ENCODE measurements around the gene POGZ. TPM values are rescaled to one million over a fixed set of nuclear protein-coding genes. Genes with fewer than 3 reads are reported as not detected.
"Not testable (repeated sequence)": the region's sequence is repeated elsewhere in the genome, so short reads cannot be mapped to it uniquely, and the experiment has no call there.

Gene POGZ
- total RNA-seq, 4 donors from 2014 or later: 44.1 to 90.9 (median 72.7) TPM

DNA sequence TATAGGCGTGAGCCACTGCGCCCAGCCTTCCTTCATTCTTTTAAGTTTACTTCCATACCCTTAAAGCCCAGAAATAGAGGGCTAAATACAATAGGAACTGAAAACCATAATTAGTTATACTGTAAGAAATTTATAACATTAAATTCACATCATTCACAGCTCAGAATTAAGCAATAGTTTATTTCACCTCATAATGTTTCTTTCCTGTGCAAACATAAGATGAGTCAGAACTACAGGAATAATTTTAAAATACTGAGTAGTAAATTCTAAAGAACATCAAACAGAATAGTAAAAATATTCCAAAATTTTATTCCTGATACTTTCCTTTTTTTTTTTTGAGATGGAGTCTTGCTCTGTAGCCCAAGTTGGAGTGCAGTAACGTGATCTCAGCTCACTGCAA, 24.1 kb downstream of the POGZ start:
- no peak for DNase-seq
- 90 to 94% methylated on average over 2 to 3 of the region's 3 CpGs for WGBS, 2 donors (ENCODE audit: low coverage in 1 of 2)
- H3K27me3 ChIP-seq: no peaks in the 10 kb centered on the region
- intact Hi-C loops (cut with DNase I; ENCODE audit: low total_unique reads) (no loop called here), in situ Hi-C loops (cut with MboI; ENCODE audit: low pct_ligation_motif_present in 1 of 4, low pct_unique_long_range_greater_than_20kb in 1 of 4, low sequenced_read_pairs in 3 of 4) (loop anchor here in 1 of 4 donors (25.0 kb wide), 1 partner anchor 302 kb away; no protein-coding TSS in a partner anchor)
- peaks cover 0 to 27% (median 9%) of the 10 kb centered on the region in 4 donors for H3K4me1 ChIP-seq
- no peak for TF ChIP-seq EP300 (IDR thresholded peaks at IDR 0.05; ENCODE audit: low read depth)
- TF ChIP-seq POLR2A (IDR thresholded peaks at IDR 0.05): no peak
- TF ChIP-seq, protein P1, sequence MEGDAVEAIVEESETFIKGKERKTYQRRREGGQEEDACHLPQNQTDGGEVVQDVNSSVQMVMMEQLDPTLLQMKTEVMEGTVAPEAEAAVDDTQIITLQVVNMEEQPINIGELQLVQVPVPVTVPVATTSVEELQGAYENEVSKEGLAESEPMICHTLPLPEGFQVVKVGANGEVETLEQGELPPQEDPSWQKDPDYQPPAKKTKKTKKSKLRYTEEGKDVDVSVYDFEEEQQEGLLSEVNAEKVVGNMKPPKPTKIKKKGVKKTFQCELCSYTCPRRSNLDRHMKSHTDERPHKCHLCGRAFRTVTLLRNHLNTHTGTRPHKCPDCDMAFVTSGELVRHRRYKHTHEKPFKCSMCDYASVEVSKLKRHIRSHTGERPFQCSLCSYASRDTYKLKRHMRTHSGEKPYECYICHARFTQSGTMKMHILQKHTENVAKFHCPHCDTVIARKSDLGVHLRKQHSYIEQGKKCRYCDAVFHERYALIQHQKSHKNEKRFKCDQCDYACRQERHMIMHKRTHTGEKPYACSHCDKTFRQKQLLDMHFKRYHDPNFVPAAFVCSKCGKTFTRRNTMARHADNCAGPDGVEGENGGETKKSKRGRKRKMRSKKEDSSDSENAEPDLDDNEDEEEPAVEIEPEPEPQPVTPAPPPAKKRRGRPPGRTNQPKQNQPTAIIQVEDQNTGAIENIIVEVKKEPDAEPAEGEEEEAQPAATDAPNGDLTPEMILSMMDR (IDR thresholded peaks at IDR 0.05): no peak
- TF ChIP-seq POLR2AphosphoS5 (IDR thresholded peaks at IDR 0.05): no peak
- H3K27ac ChIP-seq: no peak overlapping the region
- H3K9me3 ChIP-seq: no peaks in the 10 kb centered on the region
- no peak overlapping the region for H3K4me3 ChIP-seq
- peaks cover 0 to 8% (median 3%) of the 10 kb centered on the region in 4 donors for H3K36me3 ChIP-seq

DNA sequence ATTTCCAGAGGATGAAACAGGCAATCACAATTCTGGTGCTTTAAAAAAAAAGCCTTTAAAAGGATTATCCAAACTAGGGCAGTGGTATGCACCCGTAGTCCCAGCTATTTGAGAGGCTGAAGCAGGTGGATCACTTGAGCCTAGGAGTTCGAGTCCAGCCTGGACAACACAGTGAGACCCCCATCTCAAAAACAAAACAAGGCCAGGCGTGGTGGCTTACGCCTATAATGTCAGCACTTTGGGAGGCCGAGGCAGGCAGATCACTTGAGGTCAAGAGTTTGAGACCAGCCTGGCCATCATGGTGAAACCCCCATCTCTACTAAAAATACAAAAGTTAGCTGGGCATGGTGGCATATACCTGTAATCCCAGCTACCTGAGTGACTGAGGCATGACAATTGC, 25.5 kb downstream of the POGZ start:
- DNase-seq; H3K27ac ChIP-seq; H3K9me3 ChIP-seq; H3K4me3 ChIP-seq; H3K27me3 ChIP-seq; intact Hi-C loops (cut with DNase I; ENCODE audit: low total_unique reads): not testable (repeated sequence)
- WGBS, 2 donors (ENCODE audit: low coverage in 1 of 2): 92% methylated on average over 5 of the region's 5 CpGs; no CpG with 5 or more reads in 1 of the 2 donors
- peaks cover 0 to 27% (median 9%) of the 10 kb centered on the region in 4 donors for H3K4me1 ChIP-seq
- in situ Hi-C loops (cut with MboI; ENCODE audit: low pct_ligation_motif_present in 1 of 4, low pct_unique_long_range_greater_than_20kb in 1 of 4, low sequenced_read_pairs in 3 of 4): loop anchor here in 1 of 4 donors (25.0 kb wide), 1 partner anchor 303 kb away; no protein-coding TSS in a partner anchor
- peaks cover 0 to 19% (median 2%) of the 10 kb centered on the region in 4 donors for H3K36me3 ChIP-seq

DNA sequence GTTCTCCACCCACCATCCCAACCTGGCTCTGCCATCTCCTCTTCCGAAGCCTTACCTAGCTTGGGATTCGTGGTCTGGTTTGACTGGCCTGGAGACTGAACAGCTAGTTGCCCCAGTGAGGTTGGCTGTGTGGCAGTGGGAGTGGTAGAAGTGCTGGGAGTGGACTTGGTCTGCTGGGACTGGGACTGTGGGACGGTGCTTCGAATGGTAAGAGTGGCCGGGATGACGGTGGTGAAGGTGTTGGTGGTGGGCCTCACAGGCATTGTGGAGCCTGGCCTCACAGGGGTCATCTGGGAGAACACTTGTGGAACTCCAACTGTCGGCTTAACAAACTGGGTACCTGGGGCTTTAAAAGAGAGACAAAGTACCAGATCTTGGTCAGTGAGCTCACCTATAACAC, 31.2 kb downstream of the POGZ start:
- 94% methylated on average over 7 of the region's 7 CpGs; no CpG with 5 or more reads in 1 of the 2 donors for WGBS, 2 donors (ENCODE audit: low coverage in 1 of 2)
- Histone ChIP-seq H3K27ac (no peak overlapping the region), H3K9me3 (no peaks in the 10 kb centered on the region), H3K36me3 (peaks cover 0 to 69% (median 16%) of the 10 kb centered on the region in 4 donors), H3K4me1 (no peaks in the 10 kb centered on the region), H3K27me3 (no peaks in the 10 kb centered on the region), H3K4me3 (no peak overlapping the region)
- in situ Hi-C loops (cut with MboI; ENCODE audit: low pct_ligation_motif_present in 1 of 4, low pct_unique_long_range_greater_than_20kb in 1 of 4, low sequenced_read_pairs in 3 of 4) (loop anchor here in 1 of 4 donors (25.0 kb wide), 1 partner anchor 309 kb away; no protein-coding TSS in a partner anchor), intact Hi-C loops (cut with DNase I; ENCODE audit: low total_unique reads) (no loop called here)
- no peak for DNase-seq
- no peak for TF ChIP-seq EP300 (IDR thresholded peaks at IDR 0.05; ENCODE audit: low read depth)
- TF ChIP-seq, protein P1 (IDR thresholded peaks at IDR 0.05): no peak
- TF ChIP-seq POLR2A (IDR thresholded peaks at IDR 0.05): no peak
- no peak for TF ChIP-seq POLR2AphosphoS5 (IDR thresholded peaks at IDR 0.05)

DNA sequence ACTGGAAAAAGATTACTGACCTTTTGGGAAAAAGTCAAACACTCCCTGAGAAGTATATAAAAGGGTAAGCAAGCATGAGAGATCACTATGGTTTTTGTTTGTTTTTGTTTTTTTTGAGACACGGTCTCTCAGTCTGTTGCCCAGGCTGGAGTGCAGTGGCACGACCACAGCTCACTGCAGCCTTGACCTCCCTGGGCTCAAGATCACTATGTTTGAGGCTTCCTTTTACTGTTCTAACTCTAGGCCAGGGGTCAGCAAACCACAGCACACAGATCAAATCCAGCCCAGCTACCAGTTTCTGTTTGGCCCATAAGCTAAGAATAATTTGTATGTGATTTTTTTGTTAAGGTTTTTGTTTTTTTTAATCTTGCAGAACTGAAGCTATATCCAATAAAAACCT, 34.2 kb downstream of the POGZ start:
- in situ Hi-C loops (cut with MboI; ENCODE audit: low pct_ligation_motif_present in 1 of 4, low pct_unique_long_range_greater_than_20kb in 1 of 4, low sequenced_read_pairs in 3 of 4): loop anchor here in 1 of 4 donors (25.0 kb wide), 1 partner anchor 312 kb away; no protein-coding TSS in a partner anchor
- intact Hi-C loops (cut with DNase I; ENCODE audit: low total_unique reads): no loop called here
- H3K4me1 ChIP-seq: no peaks in the 10 kb centered on the region
- no peaks in the 10 kb centered on the region for H3K27me3 ChIP-seq
- no peak for DNase-seq
- H3K9me3 ChIP-seq: no peaks in the 10 kb centered on the region
- TF ChIP-seq EP300 (IDR thresholded peaks at IDR 0.05; ENCODE audit: low read depth) (no peak), POLR2A (IDR thresholded peaks at IDR 0.05) (no peak)
- TF ChIP-seq, protein P1 (IDR thresholded peaks at IDR 0.05): no peak
- no peak overlapping the region for H3K27ac ChIP-seq
- peaks cover 0 to 94% (median 26%) of the 10 kb centered on the region in 4 donors for H3K36me3 ChIP-seq
- 65 to 73% methylated on average over 2 of the region's 2 CpGs for WGBS, 2 donors (ENCODE audit: low coverage in 1 of 2)
- no peak overlapping the region for H3K4me3 ChIP-seq

DNA sequence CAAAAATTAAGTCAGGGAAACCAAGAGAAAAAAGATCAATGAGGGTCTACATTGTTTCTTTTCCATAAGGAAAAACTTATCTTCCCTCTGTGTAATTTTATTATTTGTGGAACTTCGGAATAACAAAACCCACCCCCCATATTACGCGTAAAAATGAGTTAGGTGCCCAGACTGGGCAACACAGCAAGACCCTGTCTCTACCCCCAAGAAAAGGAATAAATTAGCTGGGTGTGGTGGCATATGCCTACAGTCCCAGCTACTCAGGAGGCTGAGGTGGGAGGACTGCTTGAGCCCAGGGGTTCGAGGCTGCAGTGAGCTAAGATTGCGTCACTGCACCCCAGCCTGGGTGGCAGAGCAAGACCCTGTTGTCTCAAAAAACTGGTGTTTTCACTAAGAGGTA, 39.5 kb downstream of the POGZ start:
- in situ Hi-C loops (cut with MboI; ENCODE audit: low pct_ligation_motif_present in 1 of 4, low pct_unique_long_range_greater_than_20kb in 1 of 4, low sequenced_read_pairs in 3 of 4) (no loop called here), intact Hi-C loops (cut with DNase I; ENCODE audit: low total_unique reads) (no loop called here)
- no peaks in the 10 kb centered on the region for H3K27me3 ChIP-seq
- 76 to 100% methylated on average over 3 to 5 of the region's 5 CpGs for WGBS, 2 donors (ENCODE audit: low coverage in 1 of 2)
- TF ChIP-seq EP300 (IDR thresholded peaks at IDR 0.05; ENCODE audit: low read depth) (no peak), POLR2AphosphoS5 (IDR thresholded peaks at IDR 0.05) (no peak), POLR2A (IDR thresholded peaks at IDR 0.05) (no peak)
- TF ChIP-seq, protein P1 (IDR thresholded peaks at IDR 0.05): no peak
- no peaks in the 10 kb centered on the region for H3K4me1 ChIP-seq
- H3K27ac ChIP-seq: no peak overlapping the region
- H3K36me3 ChIP-seq: peaks cover 0 to 58% (median 28%) of the 10 kb centered on the region in 4 donors
- no peak overlapping the region for H3K4me3 ChIP-seq
- no peaks in the 10 kb centered on the region for H3K9me3 ChIP-seq
- no peak for DNase-seq
